ENCODE data around the gene OR10K2.

GRCh38 chr1:158422212-158422611 lies 3.8 kb downstream of the OR10K2 start:
- TF ChIP-seq CTCF (IDR thresholded peaks at IDR 0.05; ENCODE audit: borderline replicate concordance, extremely low read depth, low read length, poor library complexity, severe bottlenecking) (no peak), EZH2 (IDR thresholded peaks at IDR 0.05; ENCODE audit: borderline replicate concordance, low read depth, low read length, severe bottlenecking) (no peak)

Measured in DND-41 (cell line).